SKM-1 treated with dmso at 0.1 percent for 144 hours (cell line): ENCODE data around the gene MBD4.
"Not testable (repeated sequence)": the region's sequence is repeated elsewhere in the genome, so short reads cannot be mapped to it uniquely, and the experiment has no call there.

Experiments used
- DNase-seq: peaks from one replicate; lab custom pipeline; 2025; ENCODE audit not compliant: unreplicated experiment; lab: John Stamatoyannopoulos, UW

The MBD4 gene

DNA sequence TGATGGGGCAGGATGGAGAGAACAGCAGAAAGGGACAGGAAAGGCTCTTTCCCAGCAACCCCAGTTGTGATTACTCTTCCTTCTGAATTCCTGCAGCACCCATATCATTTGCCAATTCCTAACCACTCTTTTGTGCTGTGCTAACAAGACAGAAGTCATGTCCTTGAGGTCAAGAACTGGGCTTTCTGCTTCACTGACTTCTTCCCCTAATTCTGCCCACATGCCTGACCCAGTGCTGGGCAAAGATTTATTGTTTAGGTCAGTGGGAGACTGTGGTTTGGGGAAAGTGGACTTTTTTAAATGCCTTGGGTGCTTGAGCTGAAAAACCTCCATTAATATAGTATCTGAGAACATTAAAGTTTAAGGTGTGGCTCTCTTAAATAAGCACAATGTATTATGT, 7.1 kb downstream of the MBD4 start:
- DNase-seq: no peak

DNA sequence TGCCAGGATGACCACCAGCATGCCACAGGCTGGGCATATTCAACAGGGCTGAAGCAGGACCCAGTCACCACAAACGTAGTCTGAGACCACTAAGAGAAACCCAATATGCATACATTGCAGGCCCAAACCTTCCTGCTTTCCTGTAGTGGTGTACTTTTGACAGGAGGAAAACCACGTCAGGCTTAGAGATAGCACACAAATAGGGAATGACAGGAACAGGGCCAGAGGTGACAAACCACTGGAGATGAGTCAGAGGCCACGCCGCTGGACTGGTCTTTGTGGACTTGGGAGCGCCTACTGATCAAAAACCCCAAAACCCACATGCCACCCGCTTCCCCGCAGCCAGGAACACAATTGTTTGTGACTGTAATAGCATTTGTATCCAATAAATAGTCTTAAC, 7.7 kb downstream of the MBD4 start:
- DNase-seq: no peak

GRCh38 chr3:129429602-129430001, 10.1 kb downstream of the MBD4 start:
- DNase-seq: no peak

DNA sequence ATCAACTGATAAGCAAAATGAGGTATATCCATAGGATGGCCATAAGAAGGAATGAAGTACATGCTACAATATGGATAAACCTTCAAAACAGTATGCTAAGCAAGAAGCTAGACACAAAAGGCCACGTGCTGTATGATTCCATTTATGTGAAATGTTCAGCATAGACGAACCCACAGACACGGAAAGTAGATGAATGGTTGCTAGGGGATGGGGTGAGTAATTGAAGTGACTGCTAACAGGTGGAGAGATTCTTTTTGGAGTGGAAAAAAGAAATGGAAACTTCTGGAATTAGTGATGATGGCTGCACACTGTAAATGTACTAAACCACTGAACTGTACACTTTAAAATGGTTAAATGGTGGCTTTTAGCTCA, 10.7 kb downstream of the MBD4 start:
- DNase-seq: no peak

DNA sequence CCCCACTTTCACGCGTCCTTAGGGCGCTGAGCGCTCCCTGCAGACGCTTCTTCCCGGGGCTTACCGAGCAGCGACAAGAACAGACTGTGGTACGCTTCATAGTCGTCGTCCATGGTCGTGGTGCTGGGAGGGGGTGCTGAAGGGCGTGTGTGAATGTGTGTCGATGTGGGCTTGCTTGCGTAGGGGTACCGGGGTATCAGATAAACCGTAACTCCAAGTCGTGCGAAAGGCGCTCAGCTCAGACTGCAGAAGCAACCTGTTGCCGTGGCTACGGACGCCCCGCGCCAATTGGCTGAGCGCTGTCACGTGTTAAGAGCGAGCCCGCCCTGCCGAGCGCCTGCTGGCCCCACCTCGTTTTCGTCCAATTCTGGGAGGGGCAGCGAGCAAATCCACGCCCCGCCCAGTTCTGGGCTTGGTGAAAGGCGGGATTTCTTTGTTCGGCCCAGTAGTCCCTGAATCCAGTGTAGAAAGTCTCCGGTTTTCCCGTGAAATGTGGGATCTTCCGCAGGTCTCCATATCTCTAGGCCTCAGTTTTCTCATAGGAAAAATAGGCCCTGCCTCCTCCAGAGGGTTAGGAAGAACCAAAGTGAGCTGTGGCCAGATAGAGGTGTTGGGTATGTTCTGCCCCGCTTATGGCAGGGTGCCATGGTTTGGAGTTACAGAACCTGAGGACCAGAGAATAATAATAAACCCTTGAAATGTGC, 11.2 kb downstream of the MBD4 start, which contains the start of gene EFCAB12:
Gene EFCAB12 (minus strand): TSS at position 261 of the 704 bp plus-strand sequence. CDS start 148 bp downstream, at position 113.
- DNase-seq: no peak

DNA sequence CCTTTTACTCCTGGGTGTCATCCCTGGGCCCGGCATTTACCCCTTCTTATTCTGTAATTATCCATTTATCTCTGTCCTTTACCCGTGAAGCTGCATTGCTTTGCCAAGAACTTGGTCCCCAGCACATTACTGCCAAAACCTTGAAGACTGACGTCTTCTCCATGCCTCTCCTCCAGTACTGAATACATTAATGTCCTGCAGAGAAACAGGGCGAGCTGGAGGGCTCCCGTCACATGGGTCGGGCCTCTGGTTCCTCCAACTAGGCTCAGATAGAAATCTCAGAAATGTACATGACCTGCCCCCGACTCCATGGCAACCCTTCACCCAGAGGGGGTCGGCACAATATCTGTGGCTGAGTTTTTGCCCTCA, 11.8 kb downstream of the MBD4 start:
- DNase-seq: no peak

GRCh38 chr3:129425619-129426018, 14.1 kb downstream of the MBD4 start:
- no peak for DNase-seq

DNA sequence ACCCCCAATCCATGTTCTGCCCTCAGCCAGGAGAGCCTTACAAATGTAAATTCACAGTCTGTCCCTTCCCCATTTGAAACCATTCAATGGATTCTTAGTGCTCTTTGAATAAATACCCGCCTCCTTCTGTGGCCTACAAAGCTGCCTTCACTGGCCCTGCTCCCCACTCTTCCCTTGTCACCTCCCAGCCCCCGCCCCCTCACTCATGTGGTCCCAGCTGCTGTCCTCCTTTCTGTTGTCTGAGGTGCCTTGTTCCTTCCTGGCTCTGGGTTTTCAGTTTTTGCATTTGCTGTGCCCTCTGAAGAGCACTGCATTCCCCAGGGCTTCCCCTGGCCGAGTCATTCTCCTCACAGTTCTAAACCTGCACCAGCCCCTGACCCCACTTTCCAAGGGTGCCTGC, 14.5 kb downstream of the MBD4 start:
- DNase-seq: no peak

DNA sequence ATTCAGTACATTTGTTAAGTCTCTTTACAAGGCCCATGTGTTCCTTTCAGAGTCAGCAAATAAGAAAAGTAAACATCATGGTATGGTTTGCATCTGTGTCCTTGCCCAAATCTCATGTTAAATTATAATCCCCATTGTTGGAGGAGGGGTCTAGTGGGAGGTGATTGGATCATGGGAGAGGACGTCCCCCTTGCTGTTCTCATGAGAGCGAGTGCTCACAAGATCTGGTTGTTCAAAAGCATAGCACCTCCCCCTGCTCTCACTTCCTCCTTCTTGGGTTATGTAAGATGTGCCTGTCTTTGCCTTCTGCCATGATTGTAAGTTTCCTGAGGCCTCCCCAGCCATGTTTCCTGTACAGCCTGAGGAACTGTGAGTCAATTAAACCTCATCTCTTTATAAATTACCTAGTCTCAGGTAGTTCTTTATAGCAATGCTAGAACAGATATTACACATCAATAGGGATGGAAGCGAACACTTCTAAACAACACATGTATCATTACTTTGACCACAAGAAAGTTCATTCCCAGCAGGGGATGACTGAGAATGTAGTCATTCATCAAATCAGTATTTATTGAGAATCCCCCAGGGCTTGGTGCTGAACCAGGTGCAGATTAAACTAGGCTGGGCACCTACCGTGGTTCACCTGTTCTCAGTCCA, 15.4 kb downstream of the MBD4 start:
- DNase-seq: peak; percentile 89

DNA sequence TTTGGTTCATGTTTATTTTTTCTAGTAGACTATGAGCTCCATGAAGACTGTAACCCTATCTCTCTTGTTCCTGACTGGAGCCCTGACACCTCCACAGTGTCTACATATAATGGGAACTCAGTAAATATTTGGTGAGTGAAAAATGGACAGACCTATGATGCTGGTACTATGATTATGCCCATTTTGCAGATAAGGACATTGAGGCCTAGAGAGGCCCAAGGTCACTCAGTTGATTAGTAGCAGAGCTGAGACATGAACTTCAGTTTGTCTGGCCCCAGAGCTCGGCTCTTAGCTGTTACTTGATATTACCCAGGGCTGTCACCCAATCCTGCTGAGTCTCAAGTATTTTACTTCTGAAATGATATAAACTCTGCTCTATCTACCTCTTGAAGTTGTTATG, 16.9 kb downstream of the MBD4 start:
- no peak for DNase-seq

GRCh38 chr3:129421988-129422745, 17.6 kb downstream of the MBD4 start:
- DNase-seq: no peak

- no peak for DNase-seq
These were observed 18.4 kb downstream of the MBD4 start for GRCh38 chr3:129421236-129421883.

- no peak for DNase-seq
These were observed 20.3 kb downstream of the MBD4 start for GRCh38 chr3:129419476-129419875.

DNA sequence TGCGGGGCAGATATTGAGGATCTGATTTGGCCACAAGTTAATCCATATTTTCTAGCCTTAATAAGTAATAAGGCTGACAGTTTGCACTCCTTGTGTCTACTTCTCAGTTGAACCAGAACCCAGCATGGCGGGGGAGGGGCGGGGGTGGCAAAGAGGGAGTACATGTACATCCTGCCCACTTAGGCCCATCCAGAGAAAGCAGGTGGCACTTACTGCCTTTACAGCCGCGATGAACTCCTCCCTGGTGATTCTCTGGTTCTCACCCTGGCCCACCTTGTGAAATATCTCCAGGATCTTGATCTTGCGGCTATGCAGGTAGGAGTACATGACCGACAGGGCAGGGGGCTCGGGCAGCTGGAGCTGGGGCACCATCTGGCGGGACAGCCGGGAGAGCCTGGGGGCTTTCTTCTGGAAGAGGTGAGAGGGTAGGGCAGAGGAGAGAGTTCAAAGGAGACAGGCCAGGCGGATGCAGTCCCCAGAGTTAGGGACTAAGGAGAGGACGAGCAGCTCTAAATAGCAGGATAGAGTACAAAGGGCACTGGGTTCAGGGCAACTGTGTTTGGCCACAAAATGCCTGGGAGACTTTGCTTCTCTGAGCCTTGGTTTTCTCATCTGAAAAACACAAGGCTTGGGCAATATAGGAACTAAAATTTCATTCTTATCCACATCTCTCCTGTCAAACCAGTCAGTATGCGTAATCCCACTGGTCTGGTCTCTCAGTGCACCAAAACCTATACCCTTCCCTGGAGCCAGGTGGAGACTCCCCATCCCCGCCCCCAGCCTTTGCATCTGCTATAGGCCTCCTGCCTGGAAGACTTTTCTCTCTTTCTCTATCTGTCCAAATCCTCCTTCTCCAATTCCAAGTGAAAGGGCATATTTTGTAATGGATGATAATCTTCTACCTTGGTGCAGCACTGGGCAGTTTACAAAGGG, 21.4 kb downstream of the MBD4 start:
- DNase-seq: no peak

DNA sequence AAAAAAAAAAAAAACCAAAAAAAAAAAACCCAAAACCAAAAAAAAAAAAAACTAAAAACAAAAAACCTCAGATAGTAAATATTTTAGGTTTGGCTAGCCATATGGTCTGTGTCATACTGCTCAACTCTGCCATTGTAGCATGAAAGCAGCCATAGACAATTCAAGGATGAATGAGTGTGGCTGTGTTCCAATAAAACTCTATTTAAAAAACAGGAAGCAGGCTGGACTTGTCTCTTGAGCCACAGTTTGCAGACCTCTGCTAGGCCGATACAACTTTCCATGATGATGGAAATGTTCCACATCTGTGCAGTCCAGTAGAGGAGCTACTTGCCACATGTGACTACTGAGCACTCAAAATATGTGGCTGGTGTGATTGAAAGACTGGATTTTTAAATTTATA, 22.4 kb downstream of the MBD4 start:
- DNase-seq: no peak

- DNase-seq: no peak
These were observed 23.3 kb downstream of the MBD4 start for GRCh38 chr3:129416415-129416814.

DNA sequence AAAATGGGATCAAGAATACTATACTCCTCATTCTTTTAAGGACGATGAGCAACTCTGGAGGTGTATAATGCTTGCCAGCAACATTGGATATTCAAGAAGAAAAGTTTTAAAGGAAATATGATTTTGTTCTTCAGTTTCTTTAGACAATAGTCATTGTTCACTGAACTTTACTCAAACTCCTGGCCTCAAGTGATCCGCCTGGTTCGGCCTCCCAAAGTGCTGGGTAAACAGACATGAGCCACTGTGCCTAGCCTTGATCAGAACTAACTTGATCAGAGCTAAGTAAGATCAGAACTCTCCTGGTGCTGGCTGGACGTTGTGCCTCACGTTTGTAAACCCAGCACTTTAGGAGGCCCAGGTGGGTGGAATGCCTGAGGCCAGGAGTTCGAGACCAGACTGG, 23.9 kb downstream of the MBD4 start:
- no peak for DNase-seq

GRCh38 chr3:129415378-129415777, 24.4 kb downstream of the MBD4 start:
- no peak for DNase-seq

GRCh38 chr3:129413687-129414506, 25.9 kb downstream of the MBD4 start:
- DNase-seq: no peak

DNA sequence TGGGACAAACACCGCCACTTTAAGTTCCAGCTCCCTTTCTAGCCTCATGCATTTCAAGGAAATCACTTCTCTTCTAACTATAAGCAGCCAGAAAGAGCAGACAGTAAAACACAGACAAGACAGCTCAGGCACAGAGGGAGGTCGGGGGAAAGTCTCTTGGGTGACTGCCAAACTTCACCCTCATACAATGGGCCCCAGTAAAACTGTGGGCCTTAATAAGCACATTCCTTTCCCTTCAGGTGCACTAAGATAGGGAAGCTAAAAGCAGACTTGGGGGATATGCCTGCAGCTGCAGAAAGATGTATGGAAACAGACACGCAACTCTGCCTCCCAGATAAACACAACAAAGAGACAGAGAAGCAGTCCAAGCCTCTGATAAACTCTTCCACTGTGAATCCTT, 26.5 kb downstream of the MBD4 start:
- DNase-seq: not testable (repeated sequence)
